ENCODE measurements around the gene ALK. TPM values are rescaled to one million over a fixed set of nuclear protein-coding genes. Genes with fewer than 3 reads are reported as not detected.

The ALK gene
- total and polyA plus RNA-seq, 10 of the 15 experiments (the other 5 are each of a cell fraction or from before 2014, with no cell fraction given), result 0.11 TPM; not detected in 9

DNA sequence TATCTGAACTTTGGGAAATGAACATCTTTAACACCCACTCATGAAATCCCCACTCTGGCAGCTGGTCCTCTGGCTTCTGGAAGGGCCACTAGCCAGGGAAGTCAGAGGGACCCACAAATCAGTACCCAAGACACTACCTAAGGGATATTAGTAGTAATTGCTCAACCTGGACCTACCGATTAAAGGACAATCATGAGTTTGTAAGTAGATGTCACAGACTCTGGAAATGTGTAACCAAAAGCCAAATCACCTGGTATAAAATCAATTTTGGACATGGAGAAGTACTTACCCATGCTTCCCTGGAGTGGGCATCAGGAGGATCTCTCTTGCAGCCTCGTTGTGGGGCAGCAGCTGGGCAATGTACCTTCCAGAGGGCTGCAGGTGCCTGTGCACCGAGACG, 389.8 kb downstream of the ALK start (continued):
- TF ChIP-seq, protein P1, sequence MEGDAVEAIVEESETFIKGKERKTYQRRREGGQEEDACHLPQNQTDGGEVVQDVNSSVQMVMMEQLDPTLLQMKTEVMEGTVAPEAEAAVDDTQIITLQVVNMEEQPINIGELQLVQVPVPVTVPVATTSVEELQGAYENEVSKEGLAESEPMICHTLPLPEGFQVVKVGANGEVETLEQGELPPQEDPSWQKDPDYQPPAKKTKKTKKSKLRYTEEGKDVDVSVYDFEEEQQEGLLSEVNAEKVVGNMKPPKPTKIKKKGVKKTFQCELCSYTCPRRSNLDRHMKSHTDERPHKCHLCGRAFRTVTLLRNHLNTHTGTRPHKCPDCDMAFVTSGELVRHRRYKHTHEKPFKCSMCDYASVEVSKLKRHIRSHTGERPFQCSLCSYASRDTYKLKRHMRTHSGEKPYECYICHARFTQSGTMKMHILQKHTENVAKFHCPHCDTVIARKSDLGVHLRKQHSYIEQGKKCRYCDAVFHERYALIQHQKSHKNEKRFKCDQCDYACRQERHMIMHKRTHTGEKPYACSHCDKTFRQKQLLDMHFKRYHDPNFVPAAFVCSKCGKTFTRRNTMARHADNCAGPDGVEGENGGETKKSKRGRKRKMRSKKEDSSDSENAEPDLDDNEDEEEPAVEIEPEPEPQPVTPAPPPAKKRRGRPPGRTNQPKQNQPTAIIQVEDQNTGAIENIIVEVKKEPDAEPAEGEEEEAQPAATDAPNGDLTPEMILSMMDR (IDR thresholded peaks at IDR 0.05 in 2 of 3, conservative IDR thresholded peaks at IDR 0.05 in 1 of 3; ENCODE audit: control insufficient read depth in 2 of 3, extremely low read depth in 1 of 3, insufficient read depth in 1 of 3, low read depth in 3 of 3, low read length in 3 of 3), result no peak
- no peak for TF ChIP-seq PRDM15 (CRISPR knock-in tag; IDR thresholded peaks at IDR 0.05)

DNA sequence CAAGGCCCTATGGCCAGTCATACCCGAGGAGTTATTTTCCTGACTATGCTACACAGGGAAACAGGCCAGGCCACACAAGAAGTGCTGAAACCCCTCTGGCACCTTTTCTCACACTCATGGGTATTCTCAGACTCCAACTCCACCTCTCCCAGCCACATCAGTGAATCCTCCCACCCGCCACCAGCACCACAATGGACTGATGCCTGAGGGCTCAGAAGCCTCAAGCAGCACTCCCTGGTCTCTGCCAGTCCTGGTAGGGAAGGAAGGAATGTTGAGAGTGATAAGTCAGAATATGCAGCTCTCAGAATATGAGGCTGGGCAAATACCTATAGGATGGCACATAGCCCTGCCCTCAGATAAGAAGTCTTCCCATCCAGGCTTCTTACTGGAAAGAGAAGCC, 391.1 kb downstream of the ALK start:
- RAD21 ChIA-PET (ENCODE audit: unreplicated experiment), result no interaction called here
- TF ChIP-seq, protein P2, sequence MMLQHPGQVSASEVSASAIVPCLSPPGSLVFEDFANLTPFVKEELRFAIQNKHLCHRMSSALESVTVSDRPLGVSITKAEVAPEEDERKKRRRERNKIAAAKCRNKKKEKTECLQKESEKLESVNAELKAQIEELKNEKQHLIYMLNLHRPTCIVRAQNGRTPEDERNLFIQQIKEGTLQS (IDR thresholded peaks at IDR 0.05; ENCODE audit: borderline replicate concordance, extremely low read depth, low read depth, low read length), result no peak
- TF ChIP-seq DPF2 (IDR thresholded peaks at IDR 0.05) (no peak), IRF5 (IDR thresholded peaks at IDR 0.05; ENCODE audit: borderline replicate concordance) (no peak), BACH1 (IDR thresholded peaks at IDR 0.05; ENCODE audit: borderline replicate concordance) (no peak), NBN (IDR thresholded peaks at IDR 0.05) (no peak), PML (IDR thresholded peaks at IDR 0.05; ENCODE audit: low read length) (no peak), PRDM15 (CRISPR knock-in tag; IDR thresholded peaks at IDR 0.05) (no peak), HDAC6 (IDR thresholded peaks at IDR 0.05; ENCODE audit: unreplicated experiment) (no peak), YY1 (IDR thresholded peaks at IDR 0.05; ENCODE audit: low read depth, low read length) (no peak), NFYA (IDR thresholded peaks at IDR 0.05; ENCODE audit: borderline replicate concordance, low read depth, low read length) (no peak), HDAC2 (IDR thresholded peaks at IDR 0.05) (no peak)

More for the DNA sequence above, 391.1 kb downstream of the ALK start:
- SMC1A ChIA-PET (ENCODE audit: uncharacterized antibody, unreplicated experiment), result no interaction called here
- POLR2A ChIA-PET, result no interaction called here
- 0% methylated on average over 2 of the region's 2 CpGs for WGBS (ENCODE audit: insufficient coverage, insufficient replicate concordance, low lambda C conversion rate, missing lambda C conversion rate)
- ATAC-seq (no peak), DNase-seq (ENCODE audit: low read depth, low spot score) (no peak), FAIRE-seq (no peak)
- Histone ChIP-seq H4K20me1 (ENCODE audit: control insufficient read depth, insufficient read depth) (no peaks in the 10 kb centered on the region), H2AFZ (ENCODE audit: control insufficient read depth, low read depth, low read length) (no peak overlapping the region), H3K4me1 (ENCODE audit: control insufficient read depth, insufficient read depth, low read length) (no peaks in the 10 kb centered on the region), H3K27ac (ENCODE audit: control insufficient read depth, insufficient read depth) (no peak overlapping the region), H3K4me3 (no peak overlapping the region), H3K27me3 (replicated peaks in 1 of 2; ENCODE audit: control insufficient read depth in 2 of 2, insufficient read depth in 2 of 2, low read length in 1 of 2) (peaks cover 2 to 3% of the 10 kb centered on the region in 2 experiments; a peak in 3 of 4 replicates), H3K9me3 (replicated peaks; ENCODE audit: control insufficient read depth, insufficient read depth, low read length) (no peaks in the 10 kb centered on the region), H3K9ac (ENCODE audit: control insufficient read depth, insufficient read depth, low read length) (no peak overlapping the region), H3K4me2 (ENCODE audit: control insufficient read depth, insufficient read depth) (no peak overlapping the region), H3K36me3 (ENCODE audit: control insufficient read depth in 2 of 2, insufficient read depth in 2 of 2, low read length in 1 of 2) (no peaks in the 10 kb centered on the region), H3K79me2 (ENCODE audit: control insufficient read depth, insufficient read depth, low read length) (no peaks in the 10 kb centered on the region)
- BruUV-seq (replicated peaks), result no TSS peak
- CTCF ChIA-PET, result no interaction called here
- intact Hi-C loops (cut with micrococcal nuclease; ENCODE audit: unreplicated experiment) (no loop called here), in situ Hi-C loops (cut with MboI) (no loop called here)

Measured in GM12878 (cell line).